GM20431 (cell line): ENCODE data around the gene BAHCC1.

Experiments
- in situ Hi-C: fragments of 300-500 bp; cut with MseI, MboI; formaldehyde crosslinking; loops from one replicate; pipeline ENCODE4 v1.15.0; 2020; ENCODE audit warnings: low sequenced_read_pairs; ENCODE audit not compliant: unreplicated experiment

Gene BAHCC1

GRCh38 chr17:81395600-81396277 is 482 bp downstream of the BAHCC1 start:
- in situ Hi-C loops = no loop called here

GRCh38 chr17:81396278-81396721 is 1.0 kb downstream of the BAHCC1 start:
- in situ Hi-C loops = no loop called here

GRCh38 chr17:81396722-81397313 is 1.6 kb downstream of the BAHCC1 start:
- in situ Hi-C loops = no loop called here

- in situ Hi-C loops = no loop called here
These were observed 2.3 kb downstream of the BAHCC1 start for GRCh38 chr17:81397314-81398175.

GRCh38 chr17:81398176-81398831 is 3.0 kb downstream of the BAHCC1 start:
- in situ Hi-C loops = no loop called here

GRCh38 chr17:81398832-81399411 is 3.7 kb downstream of the BAHCC1 start:
- in situ Hi-C loops = no loop called here

- in situ Hi-C loops = no loop called here
These were observed 4.4 kb downstream of the BAHCC1 start for GRCh38 chr17:81399481-81400153.

- in situ Hi-C loops = no loop called here
These were observed 5.1 kb downstream of the BAHCC1 start for GRCh38 chr17:81400154-81400977.

GRCh38 chr17:81400996-81401722 is 5.9 kb downstream of the BAHCC1 start:
- in situ Hi-C loops = no loop called here

- in situ Hi-C loops = no loop called here
These were observed 6.7 kb downstream of the BAHCC1 start for GRCh38 chr17:81401723-81402529.

- in situ Hi-C loops = no loop called here
These were observed 7.3 kb downstream of the BAHCC1 start for GRCh38 chr17:81402530-81402941.

- in situ Hi-C loops = no loop called here
These were observed 7.8 kb downstream of the BAHCC1 start for GRCh38 chr17:81402981-81403467.

GRCh38 chr17:81403671-81404534 is 8.6 kb downstream of the BAHCC1 start:
- in situ Hi-C loops = no loop called here

GRCh38 chr17:81404558-81405165 is 9.4 kb downstream of the BAHCC1 start:
- in situ Hi-C loops = no loop called here

- in situ Hi-C loops = no loop called here
These were observed 10.2 kb downstream of the BAHCC1 start for GRCh38 chr17:81405411-81405872.
